OCI-LY7 (cell line): ENCODE data around the gene GPR119. TPM values are rescaled to one million over a fixed set of nuclear protein-coding genes. Genes with fewer than 3 reads are reported as not detected.
A peak's percentile ranks its signal among the peaks of the same experiment; 100 is the strongest.

Experiments used
- BruUV-seq: library from RNA; stranded (reverse); fragments of 400-500 nt; replicated peaks from 2 replicates; lab custom pipeline; 2021; lab: Mats Ljungman, UMichigan
- CTCF ChIA-PET: fragments of 300-600 bp; sonication (Branson Sonifier 250); formaldehyde crosslinking; loops from one replicate; lab custom pipeline; 2022; ENCODE audit warnings: antibody characterized with exemption; ENCODE audit not compliant: unreplicated experiment; lab: Charles Lee
- POLR2A ChIA-PET: fragments of 300-600 bp; sonication (Branson Sonifier 250); formaldehyde crosslinking; loops from one replicate; lab custom pipeline; 2022; ENCODE audit warnings: antibody characterized with exemption; lab: Charles Lee
- DNase-seq: peaks from one replicate; pipeline ENCODE4 v3.0.0-alpha.2; 2015; ENCODE audit warnings: low spot score
- H2AFZ ChIP-seq: fragments of 200-600 bp; sonication (generic), shearing (Covaris generic); 2 replicates; pipeline ENCODE4 v1.6.1; 2014; ENCODE audit warnings: mild to moderate bottlenecking, antibody characterized with exemption, low read length, moderate library complexity
- H3K27ac ChIP-seq: fragments of 200-600 bp; sonication (generic); 2 replicates; pipeline ENCODE4 v1.5.1; 2014; ENCODE audit warnings: mixed run types, low read depth, mild to moderate bottlenecking, moderate library complexity, low read length, inconsistent platforms; ENCODE audit not compliant: poor library complexity, severe bottlenecking
- H3K36me3 ChIP-seq: fragments of 200-600 bp; sonication (generic); 2 replicates; pipeline ENCODE4 v1.6.1; 2014; ENCODE audit warnings: mild to moderate bottlenecking, antibody characterized with exemption, low read length, moderate library complexity, mixed read lengths; ENCODE audit not compliant: insufficient read depth
- H3K4me1 ChIP-seq: fragments of 200-600 bp; sonication (generic); 2 replicates; pipeline ENCODE4 v1.5.1; 2014; ENCODE audit warnings: mild to moderate bottlenecking, low read length; ENCODE audit not compliant: insufficient read depth, poor library complexity, severe bottlenecking
- H3K4me2 ChIP-seq: fragments of 200-600 bp; sonication (generic); 2 replicates; pipeline ENCODE4 v1.6.1; 2014; ENCODE audit warnings: mild to moderate bottlenecking, low read length
- H3K4me3 ChIP-seq: fragments of 200-600 bp; sonication (generic); 2 replicates; pipeline ENCODE4 v1.5.1; 2014; ENCODE audit warnings: mild to moderate bottlenecking, low read depth, low read length; ENCODE audit not compliant: poor library complexity, severe bottlenecking
- H3K79me2 ChIP-seq: fragments of 200-600 bp; sonication (generic); 2 replicates; pipeline ENCODE4 v1.6.1; 2016; ENCODE audit warnings: low read depth, mild to moderate bottlenecking, low read length, moderate library complexity, mixed read lengths; ENCODE audit not compliant: insufficient read depth
- H3K9me2 ChIP-seq: fragments of 200-600 bp; sonication (generic); 2 replicates; pipeline ENCODE4 v1.6.1; 2016; ENCODE audit warnings: mild to moderate bottlenecking, low read length, mixed read lengths; ENCODE audit not compliant: insufficient read depth
- H3K9me3 ChIP-seq: fragments of 200-600 bp; sonication (generic); 2 replicates; pipeline ENCODE4 v1.6.1; 2014; ENCODE audit warnings: mild to moderate bottlenecking, mixed run types, low read length, mixed read lengths
- H4K20me1 ChIP-seq: fragments of 200-600 bp; sonication (generic); 2 replicates; pipeline ENCODE4 v1.6.1; 2014; ENCODE audit warnings: mild to moderate bottlenecking, antibody characterized with exemption, low read length, moderate library complexity, mixed read lengths; ENCODE audit not compliant: insufficient read depth
- CTCF ChIP-seq: fragments of 200-600 bp; sonication (generic); conservative IDR thresholded peaks from 2 replicates; pipeline ENCODE4 v1.5.1; 2014; ENCODE audit warnings: mild to moderate bottlenecking, antibody characterized with exemption, low read length, moderate library complexity, mixed read lengths
- EZH2phosphoT487 ChIP-seq: fragments of 200-600 bp; sonication (generic); IDR thresholded peaks from 2 replicates; pipeline ENCODE4 v1.6.1; 2018; ENCODE audit warnings: low read depth, borderline replicate concordance, mild to moderate bottlenecking, mixed run types, antibody characterized with exemption, low read length, moderate library complexity, mixed read lengths
- intact Hi-C: fragments of 100-400 bp; cut with micrococcal nuclease; formaldehyde crosslinking; loops from one replicate; pipeline ENCODE4 v1.10.0; 2022; ENCODE audit not compliant: unreplicated experiment
- total RNA-seq, 2 experiments: library from RNA; depleted of rRNA in 1 of 2; stranded (reverse); fragments of >200 nt in 1 of 2; shearing (Covaris generic) in 1 of 2; gene quantifications; 2 replicates each; pipeline ENCODE4 v1.2.3, GENCODE V29; 2014 to 2022

GPR119 gene
- total RNA-seq, 2 experiments from 2014 or later = not detected

- Histone ChIP-seq H2AFZ (peak within 1 kb of the TSS; percentile 71), H3K4me2 (peak within 1 kb of the TSS; percentile 83), H4K20me1 (no peaks in the 10 kb centered on the region), H3K9me2 (no peaks in the 10 kb centered on the region), H3K27ac (peak within 1 kb of the TSS; percentile 50), H3K4me3 (peak within 1 kb of the TSS; percentile 94), H3K79me2 (no peaks in the 10 kb centered on the region; the same call in 1 of the 2 replicates), H3K4me1 (peaks cover 4% of the 10 kb centered on the region), H3K36me3 (peaks cover 7% of the 10 kb centered on the region), H3K9me3 (no peaks in the 10 kb centered on the region)
- POLR2A ChIA-PET = interaction anchor here (0.6 to 1.5 kb wide), 6 partner anchors 9 to 502 kb away, joined by 3 to 5 read pairs (median 4); partner anchors contain the start of genes ENOX2 and SLC25A14
- CTCF ChIA-PET = no interaction called here
- no peak for TF ChIP-seq CTCF
- TF ChIP-seq EZH2phosphoT487 = no peak
- BruUV-seq = no TSS peak
- DNase-seq = peak; percentile 78
- intact Hi-C loops = loop anchor here (5.0 to 10.0 kb wide), 2 partner anchors 69 to 137 kb away; partner anchors contain the start of gene ZNF280C
Observed at GRCh38 chrX:130401415-130402207, 16.1 kb upstream of the GPR119 start, which contains the start of gene RBMX2. Gene RBMX2, plus strand, starts transcription at chrX:130401987. Its CDS starts 46 bp downstream, at chrX:130402033.

- H4K20me1 ChIP-seq = no peaks in the 10 kb centered on the region
Observed at GRCh38 chrX:130395341-130395740, 9.9 kb upstream of the GPR119 start.

More at GRCh38 chrX:130395341-130395740, 9.9 kb upstream of the GPR119 start:
- Histone ChIP-seq H3K9me2 (no peaks in the 10 kb centered on the region), H3K27ac (no peak overlapping the region), H3K4me2 (no peak overlapping the region), H3K79me2 (no peaks in the 10 kb centered on the region), H3K4me1 (no peaks in the 10 kb centered on the region), H3K4me3 (no peak overlapping the region), H3K36me3 (no peaks in the 10 kb centered on the region), H3K9me3 (no peaks in the 10 kb centered on the region), H2AFZ (no peak overlapping the region)
- no peak for DNase-seq
- ChIA-PET CTCF (no interaction called here), POLR2A (no interaction called here)
- intact Hi-C loops = no loop called here
- BruUV-seq = no TSS peak
- no peak for TF ChIP-seq CTCF
- TF ChIP-seq EZH2phosphoT487 = no peak
